Ovary (tissue), 9 donors: ENCODE measurements around the gene ENTPD2. TPM values are rescaled to one million over a fixed set of nuclear protein-coding genes. Genes with fewer than 3 reads are reported as not detected.

Experiments used
- DNase-seq, 5 donors: peaks; one replicate each; pipeline ENCODE4 v3.0.0-alpha.2; 2019 to 2020
- H3K27ac ChIP-seq, 2 donors: fragments of 200-600 bp; one replicate each; pipeline versions ENCODE4 v1.5.1 to v1.8.0; 2019 to 2022
- H3K27me3 ChIP-seq: fragments of 200-600 bp; one replicate; pipeline ENCODE4 v1.8.0; 2022
- H3K36me3 ChIP-seq: fragments of 200-600 bp; sonication (generic); one replicate; pipeline ENCODE4 v1.5.1; 2019
- H3K4me1 ChIP-seq: one replicate; pipeline ENCODE4 v1.8.1; 2013; ENCODE audit warnings: mild to moderate bottlenecking, moderate library complexity; ENCODE audit not compliant: insufficient read depth
- H3K4me3 ChIP-seq: fragments of 200-600 bp; sonication (generic); one replicate; pipeline ENCODE4 v1.5.1; 2017
- H3K9me3 ChIP-seq, 2 donors: fragments of 200-600 bp in 1 of 2; sonication (generic) in 1 of 2; one replicate each; pipeline versions ENCODE4 v1.5.1 to v1.8.1; 2013 to 2019; ENCODE audit warnings: mild to moderate bottlenecking in 1 of 2, moderate library complexity in 1 of 2
- EP300 ChIP-seq: sonication (generic); formaldehyde crosslinking; IDR thresholded peaks from one replicate; pipeline ENCODE4 v1.6.1; 2017; ENCODE audit warnings: antibody characterized with exemption
- POLR2A ChIP-seq: fragments of 450-650 bp; IDR thresholded peaks from one replicate; pipeline ENCODE4 v1.6.1; 2017; ENCODE audit warnings: antibody characterized with exemption, mild to moderate bottlenecking, moderate library complexity
- WGBS, 3 donors: extraction: QIAGEN DNeasy Blood & Tissue Kit in 1 of 3; methylation state at CpG; one replicate each; pipeline versions ENCODE4 v1.1.5 to v1.1.7; 2013 to 2017; 5-methylcytosine and 5-hydroxymethylcytosine counted together
- intact Hi-C, 4 donors: fragments of 100-400 bp; cut with DNase I; formaldehyde crosslinking; loops; one replicate each; pipeline versions ENCODE4 v1.11.0 to v1.15.1; 2022 to 2023
- polyA plus RNA-seq, 2 donors: library from polyadenylated mRNA; stranded (reverse); fragments of 200-250 nt in 1 of 2; fragments of 350-450 nt in 1 of 2; fragmentation: Illumina TruSeq in 1 of 2; extraction: RNeasy Lipid Tissue Mini Kit (QIAGEN cat#74804) in 1 of 2; gene quantifications; one replicate each; pipeline ENCODE4 v1.2.3, GENCODE V29; 2013 to 2014
- total RNA-seq, 7 donors: library from RNA; depleted of rRNA in 2 of 7; stranded (reverse); fragments of >200 nt in 2 of 7; fragmentation: NEBNext Ultra II Directional in 3 of 7; extraction: Animal tissue kit (Norgen Biotek cat#: 25700) in 3 of 7; gene quantifications; one replicate each; pipeline versions ENCODE4 v1.1.0 to v1.2.4, GENCODE V29; 2016 to 2023
- TF ChIP-seq, protein P1 (sequence below), 3 donors: fragments of 450-650 bp in 2 of 3; fragments of 200-600 bp in 1 of 3; IDR thresholded peaks; one replicate each; pipeline versions ENCODE4 v1.5.1 to v1.8.0; 2016 to 2022; ENCODE audit warnings: antibody characterized with exemption in 3 of 3, mild to moderate bottlenecking in 1 of 3
- donor health status: DM: no; HTN: no; CAD: no; lungs with moderate emphysema.
- donor health status: DM: no; HTN: no; CAD: no.
- donor health status: Bipolar disorder and iron deficiency.
- donor health status: DM: yes; HTN: yes; CAD: no.
- donor health status: DM: no; HTN: no; CAD: no.
- donor health status: DM: yes; HTN: yes; CAD: no.

ENTPD2 gene
- total and polyA plus RNA-seq, 9 donors = 0.12 to 5.1 (median 0.87) TPM

DNA sequence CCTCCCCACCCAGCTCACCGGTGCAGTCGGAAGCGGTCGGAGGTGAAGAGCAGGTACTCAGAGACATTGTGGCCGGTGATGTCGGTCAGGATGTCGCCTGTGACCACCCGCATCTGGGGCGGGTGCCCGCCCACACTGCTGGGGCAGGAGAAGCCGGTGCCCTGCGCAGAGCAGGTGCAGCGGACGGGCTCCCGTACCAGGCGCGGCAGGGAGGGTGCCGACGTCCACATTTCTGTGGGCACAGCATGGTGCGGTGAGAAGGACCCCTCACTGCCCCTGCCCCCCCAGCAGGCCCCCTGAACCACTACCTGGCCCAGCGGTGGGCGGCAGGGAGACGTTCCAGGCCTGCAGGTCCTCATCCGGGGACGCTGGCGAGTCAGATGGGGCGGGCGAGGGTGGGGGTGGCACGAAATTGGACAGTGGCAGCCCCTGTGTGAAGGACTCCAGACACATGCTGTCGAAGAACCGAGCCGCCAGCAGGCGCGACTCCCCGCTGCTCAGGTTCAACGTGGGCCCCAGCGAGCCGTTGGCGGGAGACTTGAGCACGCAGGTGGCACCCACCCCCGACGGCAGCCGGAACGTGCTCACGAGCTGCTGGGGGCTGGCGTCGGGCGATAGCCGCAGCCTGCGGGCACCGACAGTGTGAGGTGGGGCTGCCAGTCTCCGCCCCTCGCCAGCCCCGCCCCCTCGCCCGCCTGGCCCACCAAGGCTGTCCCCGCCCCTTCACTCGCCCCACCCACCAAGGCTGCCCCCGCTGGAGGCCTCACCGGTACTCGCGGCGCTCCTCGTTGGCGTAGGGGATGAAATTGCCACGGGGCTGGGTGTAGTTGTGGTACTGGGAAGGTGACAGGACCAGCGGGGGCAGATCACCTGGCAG is 40.9 kb downstream of the ENTPD2 start:
- no peak overlapping the region for H3K27ac ChIP-seq
- intact Hi-C loops = no loop called here

DNA sequence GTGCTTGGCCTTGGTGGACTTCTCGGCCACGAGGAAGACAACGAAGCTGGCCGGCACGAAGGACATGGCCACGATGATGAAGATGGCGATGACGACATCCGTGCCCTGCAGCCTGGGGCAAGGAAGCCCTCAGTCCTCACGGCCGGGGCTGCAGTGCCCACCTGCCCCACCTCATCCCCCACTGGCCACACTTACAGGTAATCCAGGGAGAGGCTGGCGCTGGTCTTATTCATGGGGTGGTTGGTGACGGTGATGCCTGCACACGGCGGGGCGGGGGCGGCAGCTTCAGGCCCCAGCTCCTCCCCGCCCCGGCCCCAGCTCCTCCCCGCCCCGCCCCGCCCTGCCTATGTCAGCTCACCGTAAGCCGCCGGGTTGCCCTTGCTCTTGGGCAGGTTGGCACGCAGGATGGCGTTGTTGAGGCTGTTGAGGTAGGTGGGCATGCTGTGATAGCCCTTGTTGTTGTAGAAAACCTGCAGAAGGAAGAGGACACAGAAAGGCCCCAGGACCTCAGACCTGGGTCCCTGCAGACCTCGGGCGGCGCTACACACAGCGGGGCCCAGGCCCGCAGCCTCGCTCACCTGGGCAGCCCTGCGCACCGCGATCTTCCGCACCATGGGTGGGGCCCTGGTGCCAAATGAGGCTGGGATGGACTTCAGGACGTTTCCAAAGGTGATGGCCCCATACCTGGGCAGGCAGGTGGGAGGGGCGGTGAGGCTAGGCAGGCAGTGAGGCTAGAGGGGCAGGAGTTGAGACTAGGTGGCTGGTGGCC is 41.8 kb downstream of the ENTPD2 start:
- Histone ChIP-seq H3K9me3 (no peaks in the 10 kb centered on the region), H3K36me3 (no peaks in the 10 kb centered on the region), H3K27ac (no peak overlapping the region), H3K27me3 (no peaks in the 10 kb centered on the region), H3K4me3 (no peak overlapping the region), H3K4me1 (peaks cover 5% of the 10 kb centered on the region)
- TF ChIP-seq POLR2A (no peak), EP300 (no peak)
- TF ChIP-seq, protein P1, sequence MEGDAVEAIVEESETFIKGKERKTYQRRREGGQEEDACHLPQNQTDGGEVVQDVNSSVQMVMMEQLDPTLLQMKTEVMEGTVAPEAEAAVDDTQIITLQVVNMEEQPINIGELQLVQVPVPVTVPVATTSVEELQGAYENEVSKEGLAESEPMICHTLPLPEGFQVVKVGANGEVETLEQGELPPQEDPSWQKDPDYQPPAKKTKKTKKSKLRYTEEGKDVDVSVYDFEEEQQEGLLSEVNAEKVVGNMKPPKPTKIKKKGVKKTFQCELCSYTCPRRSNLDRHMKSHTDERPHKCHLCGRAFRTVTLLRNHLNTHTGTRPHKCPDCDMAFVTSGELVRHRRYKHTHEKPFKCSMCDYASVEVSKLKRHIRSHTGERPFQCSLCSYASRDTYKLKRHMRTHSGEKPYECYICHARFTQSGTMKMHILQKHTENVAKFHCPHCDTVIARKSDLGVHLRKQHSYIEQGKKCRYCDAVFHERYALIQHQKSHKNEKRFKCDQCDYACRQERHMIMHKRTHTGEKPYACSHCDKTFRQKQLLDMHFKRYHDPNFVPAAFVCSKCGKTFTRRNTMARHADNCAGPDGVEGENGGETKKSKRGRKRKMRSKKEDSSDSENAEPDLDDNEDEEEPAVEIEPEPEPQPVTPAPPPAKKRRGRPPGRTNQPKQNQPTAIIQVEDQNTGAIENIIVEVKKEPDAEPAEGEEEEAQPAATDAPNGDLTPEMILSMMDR (IDR thresholded peaks at IDR 0.05) = no peak
- intact Hi-C loops = no loop called here
- DNase-seq = no peak
- 92 to 93% (median 93%) methylated on average over 39 of the region's 39 CpGs for WGBS, 3 donors

More for the DNA sequence above, 40.9 kb downstream of the ENTPD2 start:
- H3K27me3 ChIP-seq = no peaks in the 10 kb centered on the region
- WGBS, 3 donors = 81 to 92% (median 84%) methylated on average over 46 to 67 of the region's 67 CpGs
- no peak overlapping the region for H3K4me3 ChIP-seq
- no peak for DNase-seq
- no peaks in the 10 kb centered on the region for H3K4me1 ChIP-seq
- no peak for TF ChIP-seq POLR2A
- TF ChIP-seq EP300 = no peak
- TF ChIP-seq, protein P1 (IDR thresholded peaks at IDR 0.05) = no peak
- H3K36me3 ChIP-seq = no peaks in the 10 kb centered on the region
- H3K9me3 ChIP-seq = no peaks in the 10 kb centered on the region

DNA sequence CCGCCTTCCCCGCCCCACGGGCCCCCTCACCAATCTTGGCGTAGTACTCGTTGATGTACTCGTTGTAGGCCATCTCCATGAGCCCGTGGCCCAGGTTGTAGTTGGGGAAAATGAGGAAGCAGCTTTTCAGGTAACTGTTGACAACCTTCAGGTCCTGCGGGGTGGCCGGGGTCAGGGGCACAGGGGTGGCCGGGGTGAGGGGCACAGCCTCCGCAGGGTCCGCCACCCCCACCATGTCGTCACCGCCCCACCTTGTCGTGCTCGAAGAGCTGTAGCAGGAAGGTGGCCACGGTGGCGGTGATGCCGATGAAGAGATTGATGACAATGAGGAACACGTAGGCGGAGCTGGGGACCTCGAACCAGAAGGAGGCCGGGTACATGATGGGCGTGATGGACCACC is 42.7 kb downstream of the ENTPD2 start:
- Histone ChIP-seq H3K27me3 (no peaks in the 10 kb centered on the region), H3K9me3 (no peaks in the 10 kb centered on the region), H3K4me3 (no peak overlapping the region), H3K4me1 (peaks cover 14% of the 10 kb centered on the region), H3K36me3 (no peaks in the 10 kb centered on the region), H3K27ac (no peak overlapping the region)
- intact Hi-C loops = no loop called here
- 93 to 95% (median 94%) methylated on average over 24 of the region's 24 CpGs for WGBS, 3 donors
- TF ChIP-seq EP300 = no peak
- TF ChIP-seq, protein P1 (IDR thresholded peaks at IDR 0.05) = no peak
- no peak for TF ChIP-seq POLR2A
- no peak for DNase-seq

DNA sequence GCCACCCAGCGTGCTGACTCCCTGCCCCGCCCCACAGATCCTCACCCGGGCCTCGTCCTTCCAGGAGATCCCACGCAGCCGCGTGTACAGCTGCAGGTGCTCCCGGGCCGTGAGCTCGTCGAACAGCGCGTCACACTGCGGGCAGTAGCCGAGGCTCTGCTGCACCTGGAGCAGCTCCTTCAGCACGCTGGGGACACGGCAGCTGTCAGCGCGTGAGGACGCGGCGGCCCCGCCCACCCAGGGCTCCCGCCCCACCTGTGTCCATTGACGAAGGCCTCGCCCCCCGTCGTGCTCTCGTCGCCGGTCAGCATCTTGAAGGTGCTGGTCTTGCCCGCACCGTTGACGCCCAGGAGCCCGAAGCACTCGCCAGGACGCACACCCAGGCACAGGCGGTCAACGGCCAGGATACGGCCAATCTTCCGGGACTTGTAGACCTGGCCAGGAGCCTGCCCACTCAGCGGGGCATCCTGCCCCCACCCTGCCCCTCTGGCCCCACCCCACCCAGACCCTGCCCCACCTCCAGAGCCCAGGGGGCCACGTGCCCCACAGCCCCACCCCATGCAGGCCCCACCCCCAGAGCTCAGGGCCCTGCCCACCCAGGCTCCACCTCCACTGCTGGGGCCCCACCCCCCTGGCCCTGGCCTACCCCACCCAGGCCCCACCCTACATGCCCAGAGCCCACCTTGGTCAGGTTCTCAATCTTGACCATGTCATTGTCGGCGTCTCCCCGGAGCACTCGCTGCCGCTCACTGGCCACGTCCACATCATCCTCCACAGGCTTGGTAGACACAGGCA is 43.7 kb downstream of the ENTPD2 start:
- 94 to 96% (median 96%) methylated on average over 43 to 49 of the region's 49 CpGs for WGBS, 3 donors
- peaks cover 16% of the 10 kb centered on the region for H3K4me1 ChIP-seq
- H3K4me3 ChIP-seq = no peak overlapping the region
- H3K27ac ChIP-seq = no peak overlapping the region
- no peak for DNase-seq
- no peaks in the 10 kb centered on the region for H3K9me3 ChIP-seq
- TF ChIP-seq, protein P1 (IDR thresholded peaks at IDR 0.05) = no peak
- TF ChIP-seq EP300 (no peak), POLR2A (no peak)
- H3K27me3 ChIP-seq = no peaks in the 10 kb centered on the region
- H3K36me3 ChIP-seq = no peaks in the 10 kb centered on the region
- intact Hi-C loops = no loop called here
